Liver (tissue), 3 donors: ENCODE data around the gene GABBR2.

ENCODE experiments used
- CTCF ChIP-seq: fragments of 150-350 bp; IDR thresholded peaks from 2 replicates; pipeline ENCODE4 v1.5.1; 2017; ENCODE audit warnings: improper control_type of control experiment, low read depth, low read length; ENCODE audit not compliant: missing input control
- GABPA ChIP-seq, 2 donors: IDR thresholded peaks in 1 of 2; conservative IDR thresholded peaks in 1 of 2; 2 replicates each; pipeline ENCODE4 v1.6.1; 2016; ENCODE audit warnings: antibody characterized with exemption in 2 of 2, mild to moderate bottlenecking in 1 of 2, moderate library complexity in 1 of 2
- JUND ChIP-seq, 2 donors: IDR thresholded peaks; 2 replicates each; pipeline ENCODE4 v1.6.1; 2016; ENCODE audit warnings: antibody characterized with exemption in 2 of 2
- MAX ChIP-seq: IDR thresholded peaks from 2 replicates; pipeline ENCODE4 v1.6.1; 2016; ENCODE audit warnings: antibody characterized with exemption
- RXRA ChIP-seq, 2 donors: IDR thresholded peaks; 2 replicates each; pipeline ENCODE4 v1.6.1; 2017 to 2018; ENCODE audit warnings: antibody characterized with exemption in 2 of 2, mild to moderate bottlenecking in 1 of 2
- TAF1 ChIP-seq: conservative IDR thresholded peaks from 2 replicates; pipeline ENCODE4 v1.6.1; 2016; ENCODE audit warnings: antibody characterized with exemption, mild to moderate bottlenecking
- YY1 ChIP-seq: IDR thresholded peaks from 2 replicates; pipeline ENCODE4 v1.6.1; 2016; ENCODE audit warnings: antibody characterized with exemption, mild to moderate bottlenecking
- TF ChIP-seq, protein P1 (sequence below): IDR thresholded peaks from 2 replicates; pipeline ENCODE4 v1.6.1; 2016; ENCODE audit warnings: antibody characterized with exemption
- donor health status: healthy.
- donor health status: healthy.

DNA sequence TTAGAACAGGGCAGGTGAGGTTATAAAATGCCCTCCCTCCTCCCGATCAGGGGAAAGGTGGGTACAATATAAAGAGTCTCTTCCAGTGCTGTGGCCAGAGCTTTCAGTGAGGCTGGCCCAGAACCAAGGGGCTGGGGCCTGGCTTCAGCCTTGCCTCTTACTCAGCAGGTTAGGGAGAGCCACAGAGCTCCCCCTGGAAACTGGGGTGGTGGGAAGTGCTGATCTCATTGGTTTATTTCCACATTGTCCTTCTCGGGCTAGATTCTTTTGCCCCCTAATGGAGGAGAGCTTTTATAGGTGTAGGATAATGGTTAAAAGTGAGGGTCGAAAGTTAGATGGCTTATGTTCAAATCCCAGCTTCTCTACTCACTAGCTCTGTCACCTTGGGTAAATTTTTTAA lies 266.6 kb downstream of the GABBR2 start:
- TF ChIP-seq GABPA (IDR thresholded peaks at IDR 0.05 in 1 of 2, conservative IDR thresholded peaks at IDR 0.05 in 1 of 2) (no peak), YY1 (no peak), CTCF (no peak), RXRA (IDR thresholded peaks at IDR 0.05) (no peak), MAX (no peak), TAF1 (no peak), JUND (IDR thresholded peaks at IDR 0.05) (no peak)
- TF ChIP-seq, protein P1, sequence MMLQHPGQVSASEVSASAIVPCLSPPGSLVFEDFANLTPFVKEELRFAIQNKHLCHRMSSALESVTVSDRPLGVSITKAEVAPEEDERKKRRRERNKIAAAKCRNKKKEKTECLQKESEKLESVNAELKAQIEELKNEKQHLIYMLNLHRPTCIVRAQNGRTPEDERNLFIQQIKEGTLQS: no peak
